MCF 10A (cell line): ENCODE data around the gene TDRD7. TPM values are rescaled to one million over a fixed set of nuclear protein-coding genes. Genes with fewer than 3 reads are reported as not detected.
"Not testable (repeated sequence)": the region's sequence is repeated elsewhere in the genome, so short reads cannot be mapped to it uniquely, and the experiment has no call there.

ENCODE experiments used
- BruUV-seq: library from RNA; stranded (reverse); fragments of 400-500 nt; replicated peaks from 2 replicates; lab custom pipeline; 2021; lab: Mats Ljungman, UMichigan
- CTCF ChIA-PET: fragments of 300-600 bp; sonication (Branson Sonifier 250); formaldehyde crosslinking; extraction: SDS; loops from one replicate; lab custom pipeline; 2021; ENCODE audit warnings: antibody characterized with exemption, inconsistent platforms; lab: Yijun Ruan, JAX
- POLR2A ChIA-PET: fragments of 300-600, 350-650 bp; sonication (Branson Sonifier 250); formaldehyde crosslinking; extraction: SDS; loops from one replicate; lab custom pipeline; 2020; ENCODE audit warnings: antibody characterized with exemption, inconsistent platforms; lab: Yijun Ruan, JAX
- DNase-seq: peaks from one replicate; pipeline ENCODE4 v3.0.0-alpha.2; 2018; ENCODE audit not compliant: unreplicated experiment
- H3K27ac Mint-ChIP-seq: one replicate; pipeline ENCODE4 v1.8.0; 2022; ENCODE audit warnings: mild to moderate bottlenecking, low read depth, mixed read lengths; ENCODE audit not compliant: unreplicated experiment
- H3K27me3 Mint-ChIP-seq: one replicate; pipeline ENCODE4 v1.8.0; 2022; ENCODE audit warnings: mixed read lengths; ENCODE audit not compliant: insufficient read depth, unreplicated experiment
- H3K36me3 Mint-ChIP-seq: one replicate; pipeline ENCODE4 v1.8.0; 2022; ENCODE audit warnings: mild to moderate bottlenecking, moderate library complexity, mixed read lengths; ENCODE audit not compliant: insufficient read depth, unreplicated experiment
- H3K4me1 Mint-ChIP-seq: one replicate; pipeline ENCODE4 v1.8.0; 2022; ENCODE audit warnings: mixed read lengths; ENCODE audit not compliant: insufficient read depth, unreplicated experiment
- H3K4me3 Mint-ChIP-seq: one replicate; pipeline ENCODE4 v1.8.0; 2022; ENCODE audit warnings: mild to moderate bottlenecking, moderate library complexity, mixed read lengths; ENCODE audit not compliant: unreplicated experiment
- H3K9me3 Mint-ChIP-seq: one replicate; pipeline ENCODE4 v1.8.0; 2022; ENCODE audit warnings: mixed read lengths; ENCODE audit not compliant: unreplicated experiment
- intact Hi-C: fragments of 100-400 bp; cut with micrococcal nuclease; formaldehyde crosslinking; loops from 2 replicates; pipeline ENCODE4 v1.14.1; 2022
- total RNA-seq: library from RNA; stranded (reverse); gene quantifications from 2 replicates; pipeline ENCODE4 v1.2.3, GENCODE V29; 2022
- TF ChIP-seq, protein P1 (sequence below): fragments of 200-600 bp; IDR thresholded peaks from one replicate; pipeline ENCODE4 v1.8.0; 2022; ENCODE audit warnings: antibody characterized with exemption, mild to moderate bottlenecking; ENCODE audit not compliant: unreplicated experiment

TDRD7 gene
- total RNA-seq, 1 experiment from 2014 or later: 7.1 TPM

DNA sequence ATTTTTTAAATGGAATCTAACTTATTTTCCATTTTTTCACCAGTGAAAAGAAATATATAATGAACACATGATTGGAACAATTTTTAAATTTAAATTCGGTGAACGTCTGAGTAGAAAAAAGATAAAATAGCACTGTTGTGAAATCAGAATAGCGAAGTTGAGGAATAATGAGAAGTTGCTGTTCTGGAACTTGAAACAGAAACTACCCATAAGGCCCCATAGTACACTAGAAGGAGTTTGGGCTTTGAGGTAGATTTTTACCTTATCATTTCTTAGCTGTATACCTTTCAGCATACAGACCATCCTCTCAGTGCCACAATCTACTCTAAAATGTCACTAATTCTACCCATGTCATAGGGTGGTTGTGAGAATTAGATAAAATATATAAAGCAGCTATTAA, 35.1 kb downstream of the TDRD7 start:
- Mint-ChIP-seq H3K4me3 (no peak overlapping the region), H3K27me3 (no peaks in the 10 kb centered on the region), H3K4me1 (peaks cover under 1% of the 10 kb centered on the region), H3K36me3 (no peaks in the 10 kb centered on the region), H3K9me3 (no peaks in the 10 kb centered on the region), H3K27ac (no peak overlapping the region)
- BruUV-seq: no TSS peak
- ChIA-PET POLR2A (interaction anchor here (0.8 to 1.2 kb wide), 2 partner anchors 19 to 209 kb away, joined by 3 read pairs; no protein-coding TSS in a partner anchor), CTCF (interaction anchor here (0.5 to 3.7 kb wide), 5 partner anchors 21 to 590 kb away, joined by 3 to 19 read pairs (median 4); no protein-coding TSS in a partner anchor)
- TF ChIP-seq, protein P1, sequence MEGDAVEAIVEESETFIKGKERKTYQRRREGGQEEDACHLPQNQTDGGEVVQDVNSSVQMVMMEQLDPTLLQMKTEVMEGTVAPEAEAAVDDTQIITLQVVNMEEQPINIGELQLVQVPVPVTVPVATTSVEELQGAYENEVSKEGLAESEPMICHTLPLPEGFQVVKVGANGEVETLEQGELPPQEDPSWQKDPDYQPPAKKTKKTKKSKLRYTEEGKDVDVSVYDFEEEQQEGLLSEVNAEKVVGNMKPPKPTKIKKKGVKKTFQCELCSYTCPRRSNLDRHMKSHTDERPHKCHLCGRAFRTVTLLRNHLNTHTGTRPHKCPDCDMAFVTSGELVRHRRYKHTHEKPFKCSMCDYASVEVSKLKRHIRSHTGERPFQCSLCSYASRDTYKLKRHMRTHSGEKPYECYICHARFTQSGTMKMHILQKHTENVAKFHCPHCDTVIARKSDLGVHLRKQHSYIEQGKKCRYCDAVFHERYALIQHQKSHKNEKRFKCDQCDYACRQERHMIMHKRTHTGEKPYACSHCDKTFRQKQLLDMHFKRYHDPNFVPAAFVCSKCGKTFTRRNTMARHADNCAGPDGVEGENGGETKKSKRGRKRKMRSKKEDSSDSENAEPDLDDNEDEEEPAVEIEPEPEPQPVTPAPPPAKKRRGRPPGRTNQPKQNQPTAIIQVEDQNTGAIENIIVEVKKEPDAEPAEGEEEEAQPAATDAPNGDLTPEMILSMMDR: no peak
- intact Hi-C loops: no loop called here
- DNase-seq: no peak

DNA sequence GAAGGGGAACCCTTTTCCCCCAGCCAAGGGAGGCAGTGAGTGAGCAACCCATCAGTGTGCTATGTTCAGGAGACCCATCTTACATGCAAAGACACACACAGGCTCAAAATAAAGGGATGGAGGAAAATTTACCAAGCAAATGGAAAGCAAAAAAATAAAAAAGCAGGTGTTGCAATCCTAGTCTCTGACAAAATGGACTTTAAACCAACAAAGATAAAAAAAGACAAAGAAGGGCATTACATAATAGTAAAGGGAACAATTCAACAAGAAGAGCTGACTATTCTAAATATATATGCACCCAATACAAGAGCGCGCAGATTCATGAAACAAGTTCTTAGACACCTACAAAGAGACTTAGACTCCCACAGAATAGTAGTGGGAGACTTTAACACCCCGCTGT, 41.7 kb downstream of the TDRD7 start:
- H3K36me3 Mint-ChIP-seq: peaks cover 12% of the 10 kb centered on the region
- H3K4me1 Mint-ChIP-seq, H3K4me3 Mint-ChIP-seq, BruUV-seq, H3K27ac Mint-ChIP-seq, DNase-seq, H3K9me3 Mint-ChIP-seq, intact Hi-C loops, H3K27me3 Mint-ChIP-seq: not testable (repeated sequence)
- ChIA-PET CTCF (interaction anchor here (0.5 kb wide), 1 partner anchor 145 kb away, joined by 3 read pairs; no protein-coding TSS in a partner anchor), POLR2A (interaction anchor here (0.6 kb wide), 1 partner anchor 33 kb away, joined by 3 read pairs; no protein-coding TSS in a partner anchor)

DNA sequence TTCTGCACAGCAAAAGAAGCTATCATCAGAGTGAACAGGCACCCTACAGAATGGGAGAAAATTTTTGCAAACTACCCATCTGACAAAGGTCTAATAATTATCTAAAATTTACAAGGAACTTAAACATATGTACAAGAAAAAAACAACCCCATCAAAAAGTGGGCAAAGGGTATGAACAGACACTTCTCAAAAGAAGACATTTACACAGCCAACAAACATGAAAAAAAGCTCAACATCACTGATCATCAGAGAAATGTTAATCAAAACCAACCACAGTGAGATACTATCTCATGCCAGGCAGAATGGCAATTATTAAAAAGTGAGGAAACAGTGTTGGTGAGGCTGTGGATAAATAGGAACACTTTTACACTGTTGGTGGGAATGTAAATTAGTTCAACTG, 44.9 kb downstream of the TDRD7 start:
- H3K27me3 Mint-ChIP-seq, intact Hi-C loops, H3K27ac Mint-ChIP-seq, BruUV-seq, H3K4me3 Mint-ChIP-seq, H3K4me1 Mint-ChIP-seq, DNase-seq, H3K9me3 Mint-ChIP-seq: not testable (repeated sequence)
- H3K36me3 Mint-ChIP-seq: peaks cover 12% of the 10 kb centered on the region
- POLR2A ChIA-PET: interaction anchor here (0.7 kb wide), 1 partner anchor 45 kb away, joined by 3 read pairs; the partner anchor contains the start of gene TDRD7
- CTCF ChIA-PET: interaction anchor here (1.6 to 1.7 kb wide), 2 partner anchors 12 to 141 kb away, joined by 5 to 7 read pairs; no protein-coding TSS in a partner anchor

DNA sequence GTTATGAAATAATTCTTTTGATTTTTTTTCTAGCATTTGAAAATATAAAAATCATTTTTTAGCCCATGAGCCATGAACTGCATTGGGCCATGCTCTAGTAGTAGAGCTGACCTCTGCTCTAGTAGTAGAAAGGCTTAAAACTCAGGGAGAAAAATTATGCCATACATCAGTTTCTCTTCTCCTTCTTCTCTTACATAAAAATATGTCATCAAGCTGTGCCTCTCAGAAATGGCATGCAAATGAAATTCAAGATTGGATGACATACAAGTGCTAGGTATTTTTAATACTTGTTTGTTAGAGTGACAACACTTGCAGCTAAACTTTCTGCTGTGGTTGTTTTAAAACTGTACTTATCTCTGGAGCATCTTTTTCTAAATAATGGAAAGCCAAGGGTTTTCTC, 47.4 kb downstream of the TDRD7 start:
- no TSS peak for BruUV-seq
- ChIA-PET CTCF (interaction anchor here (0.6 to 2.3 kb wide), 6 partner anchors 9 to 650 kb away, joined by 3 to 22 read pairs (median 4); no protein-coding TSS in a partner anchor), POLR2A (no interaction called here)
- Mint-ChIP-seq H3K27me3 (no peaks in the 10 kb centered on the region), H3K36me3 (peaks cover 7% of the 10 kb centered on the region), H3K4me1 (no peaks in the 10 kb centered on the region), H3K27ac (no peak overlapping the region), H3K4me3 (no peak overlapping the region), H3K9me3 (peaks cover 6% of the 10 kb centered on the region)
- no peak for DNase-seq
- intact Hi-C loops: no loop called here
- TF ChIP-seq, protein P1: no peak

DNA sequence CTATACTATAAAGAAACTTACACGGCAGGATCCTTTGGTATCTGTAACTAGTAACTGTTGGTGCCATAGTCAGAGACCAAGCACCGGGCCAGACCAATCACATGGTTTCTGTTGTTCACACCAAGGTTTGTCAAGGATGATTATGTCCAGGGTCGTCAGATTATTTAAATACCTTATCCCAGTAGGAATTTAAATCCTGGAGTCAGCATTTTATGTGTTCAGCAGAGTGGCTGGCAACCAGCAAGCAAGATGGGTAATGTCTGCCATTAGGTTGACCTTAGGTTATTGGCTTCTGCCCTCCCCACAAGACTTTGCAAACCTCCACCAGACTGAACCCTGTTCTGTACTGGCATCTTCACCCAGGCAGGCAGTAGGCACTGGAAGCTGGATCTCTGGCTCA, 50.3 kb downstream of the TDRD7 start:
- no peaks in the 10 kb centered on the region for H3K36me3 Mint-ChIP-seq
- TF ChIP-seq, protein P1: no peak
- no TSS peak for BruUV-seq
- no peak for DNase-seq
- no peaks in the 10 kb centered on the region for H3K4me1 Mint-ChIP-seq
- no peak overlapping the region for H3K4me3 Mint-ChIP-seq
- H3K27ac Mint-ChIP-seq: no peak overlapping the region
- POLR2A ChIA-PET: interaction anchor here (0.8 to 1.3 kb wide), 2 partner anchors 22 to 48 kb away, joined by 3 read pairs; no protein-coding TSS in a partner anchor
- intact Hi-C loops: no loop called here
- CTCF ChIA-PET: interaction anchor here (1.2 to 3.7 kb wide), 5 partner anchors 11 to 606 kb away, joined by 4 to 25 read pairs (median 8); no protein-coding TSS in a partner anchor
- no peaks in the 10 kb centered on the region for H3K27me3 Mint-ChIP-seq
- H3K9me3 Mint-ChIP-seq: no peaks in the 10 kb centered on the region
